SK-N-SH (cell line): Measurements from ENCODE around the gene BLOC1S1. TPM values are rescaled to one million over a fixed set of nuclear protein-coding genes. Genes with fewer than 3 reads are reported as not detected.

ENCODE experiments used
- CTCF ChIA-PET: fragments of 300-600, 350-600 bp; formaldehyde crosslinking; extraction: SDS; loops from one replicate; lab custom pipeline; 2021; lab: Yijun Ruan, JAX
- POLR2A ChIA-PET: fragments of 350-600 bp; sonication (Branson Sonifier 250); formaldehyde crosslinking; extraction: SDS; loops from one replicate; lab custom pipeline; 2020; ENCODE audit warnings: antibody characterized with exemption, inconsistent platforms; lab: Yijun Ruan, JAX
- DNase-seq: peaks from one replicate; pipeline ENCODE4 v3.0.0; 2012
- H2AFZ ChIP-seq: fragments of 200-600 bp; sonication (generic); 2 replicates; pipeline ENCODE4 v1.8.1; 2016; ENCODE audit warnings: antibody characterized with exemption, mild to moderate bottlenecking, low read depth
- H3F3A ChIP-seq: fragments of 200-600 bp; sonication (generic); replicated peaks from 2 replicates; pipeline ENCODE3; 2016; ENCODE audit warnings: antibody characterized with exemption, mild to moderate bottlenecking; ENCODE audit not compliant: insufficient read depth
- H3K27ac ChIP-seq, 2 experiments: fragments of 200-500 bp in 1 of 2; fragments of 200-600 bp in 1 of 2; sonication (Bioruptor generic) in 1 of 2; sonication (generic), shearing (Covaris generic) in 1 of 2; 2 replicates each; pipeline versions ENCODE4 v1.5.1 to v1.6.1; 2014 to 2016; ENCODE audit warnings: low read depth in 2 of 2, inconsistent platforms in 1 of 2, low read length in 1 of 2, mild to moderate bottlenecking in 1 of 2, mixed read lengths in 1 of 2
- H3K27me3 ChIP-seq: fragments of 200-600 bp; sonication (generic), shearing (Covaris generic); 2 replicates; pipeline ENCODE4 v1.6.1; 2016; ENCODE audit warnings: mixed run types; ENCODE audit not compliant: insufficient read depth
- H3K36me3 ChIP-seq, 2 experiments: fragments of 200-500 bp in 1 of 2; fragments of 200-600 bp in 1 of 2; sonication (Bioruptor generic) in 1 of 2; sonication (generic) in 1 of 2; replicated peaks in 1 of 2; 2 replicates each; pipeline versions ENCODE3 to v1.5.1; 2014 to 2016; ENCODE audit warnings: low read length in 1 of 2, mild to moderate bottlenecking in 1 of 2; ENCODE audit not compliant: insufficient read depth in 2 of 2, control insufficient read depth in 1 of 2
- H3K4me1 ChIP-seq, 2 experiments: fragments of 200-500 bp in 1 of 2; fragments of 200-600 bp in 1 of 2; sonication (Bioruptor generic) in 1 of 2; sonication (generic), shearing (Covaris generic) in 1 of 2; 2 replicates each; pipeline versions ENCODE4 v1.5.1 to v1.6.1; 2014 to 2016; ENCODE audit warnings: low read depth in 1 of 2, low read length in 1 of 2, mixed run types in 1 of 2; ENCODE audit not compliant: insufficient read depth in 2 of 2, control insufficient read depth in 1 of 2
- H3K4me2 ChIP-seq: fragments of 200-600 bp; sonication (generic), shearing (Covaris generic); 2 replicates; pipeline ENCODE4 v1.6.1; 2017; ENCODE audit warnings: mixed run types
- H3K4me3 ChIP-seq, 2 experiments: fragments of 200-500 bp in 1 of 2; fragments of 200-600 bp in 1 of 2; sonication (Bioruptor generic) in 1 of 2; sonication (generic), shearing (Covaris generic) in 1 of 2; 2 replicates each; pipeline versions ENCODE4 v1.5.1 to v1.8.1; 2014 to 2016; ENCODE audit warnings: low read depth in 2 of 2, inconsistent platforms in 1 of 2, low read length in 1 of 2, mild to moderate bottlenecking in 1 of 2, mixed read lengths in 1 of 2, moderate library complexity in 1 of 2
- H3K79me2 ChIP-seq: fragments of 200-600 bp; sonication (generic); 2 replicates; pipeline ENCODE4 v1.8.1; 2017; ENCODE audit warnings: mild to moderate bottlenecking; ENCODE audit not compliant: insufficient read depth
- H3K9ac ChIP-seq: fragments of 200-600 bp; sonication (generic); 2 replicates; pipeline ENCODE4 v1.6.1; 2017; ENCODE audit warnings: mixed run types
- H3K9me2 ChIP-seq: fragments of 200-600 bp; sonication (generic); 2 replicates; pipeline ENCODE4 v1.6.1; 2017; ENCODE audit warnings: mixed run types
- H3K9me3 ChIP-seq: fragments of 200-600 bp; sonication (generic); 2 replicates; pipeline ENCODE4 v1.6.1; 2017; ENCODE audit warnings: mixed run types, mild to moderate bottlenecking, moderate library complexity
- H4K20me1 ChIP-seq: fragments of 200-600 bp; sonication (generic); 2 replicates; pipeline ENCODE4 v1.6.1; 2017; ENCODE audit warnings: mild to moderate bottlenecking, mixed run types; ENCODE audit not compliant: insufficient read depth
- JUND ChIP-seq: IDR thresholded peaks from 2 replicates; pipeline ENCODE4 v1.4.0; 2012
- TCF12 ChIP-seq: IDR thresholded peaks from 2 replicates; pipeline ENCODE4 v1.4.0; 2012
- WGBS: methylation state at CpG from one replicate; pipeline ENCODE4 v1.1.6; 2017; ENCODE audit warnings: low lambda C conversion rate; 5-methylcytosine and 5-hydroxymethylcytosine counted together
- polyA plus RNA-seq, 3 experiments: library from polyadenylated mRNA; depleted of rRNA; stranded (reverse); fragments of >200 nt; gene quantifications; 2 replicates each; pipeline ENCODE4 v1.2.3, GENCODE V29; 2012
- TF ChIP-seq, protein P1 (sequence below): fragments of 150-350 bp; IDR thresholded peaks from 2 replicates; pipeline ENCODE4 v1.6.1; 2016; ENCODE audit warnings: mild to moderate bottlenecking, low read depth, low read length
- TF ChIP-seq, protein P2 (sequence below): fragments of 200-600 bp; sonication (generic); IDR thresholded peaks from 2 replicates; pipeline ENCODE4 v1.6.1; 2017; ENCODE audit warnings: antibody characterized with exemption, mild to moderate bottlenecking, moderate library complexity
- TF ChIP-seq, protein P3 (sequence below): IDR thresholded peaks from 2 replicates; pipeline ENCODE4 v1.4.0; 2012; ENCODE audit warnings: low read depth
- TF ChIP-seq, protein P4 (sequence below): IDR thresholded peaks from 2 replicates; pipeline ENCODE4 v1.4.0; 2012; ENCODE audit warnings: low read depth, borderline replicate concordance

BLOC1S1 gene
- polyA plus RNA-seq, 1 of the 3 experiments (the other 2 are of a cell fraction): 331 TPM

DNA sequence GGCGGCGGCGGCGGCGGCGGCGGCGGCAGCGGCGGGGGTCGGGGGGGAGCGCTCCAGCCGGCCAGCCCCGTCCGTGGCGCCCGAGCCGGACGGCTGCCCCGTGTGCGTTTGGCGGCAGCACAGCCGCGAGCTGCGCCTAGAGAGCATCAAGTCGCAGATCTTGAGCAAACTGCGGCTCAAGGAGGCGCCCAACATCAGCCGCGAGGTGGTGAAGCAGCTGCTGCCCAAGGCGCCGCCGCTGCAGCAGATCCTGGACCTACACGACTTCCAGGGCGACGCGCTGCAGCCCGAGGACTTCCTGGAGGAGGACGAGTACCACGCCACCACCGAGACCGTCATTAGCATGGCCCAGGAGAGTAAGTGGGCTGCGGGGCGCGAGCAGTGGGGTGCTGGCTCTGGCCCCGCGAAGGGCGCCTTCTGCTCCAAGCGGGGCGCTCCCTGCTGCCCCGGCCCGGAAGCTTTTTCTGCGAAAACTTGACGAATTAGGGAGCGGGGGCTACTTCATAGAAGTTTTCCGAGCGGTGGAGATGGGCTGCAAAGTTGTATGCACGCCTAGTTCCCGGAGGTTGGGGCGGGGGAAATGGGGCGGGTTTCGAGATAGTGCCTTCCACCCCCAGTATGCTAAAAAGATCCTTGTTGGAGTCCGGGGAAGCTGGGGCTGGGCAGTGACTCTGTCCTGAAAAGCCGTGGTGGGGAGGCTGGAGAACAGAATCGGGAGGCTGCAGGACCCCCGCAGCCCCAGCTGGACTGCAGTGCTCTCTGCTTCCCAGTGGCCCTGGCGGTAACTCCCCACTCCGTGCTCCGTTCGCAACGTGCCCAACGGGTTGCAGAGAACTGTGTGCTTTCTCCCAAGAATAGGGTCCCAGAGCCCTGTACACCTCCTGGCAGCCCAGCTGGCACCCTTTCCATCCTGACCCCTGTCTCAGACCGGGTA is 27.8 kb downstream of the BLOC1S1 start:
- no peaks in the 10 kb centered on the region for H3K79me2 ChIP-seq
- peaks cover 3% of the 10 kb centered on the region in 2 experiments for H3K36me3 ChIP-seq
- peak overlapping the region; percentile 34 to 60; a peak in 2 of 4 replicates for H3K27ac ChIP-seq
- POLR2A ChIA-PET: interaction anchor here (0.8 to 1.8 kb wide), 5 partner anchors 10 to 230 kb away, joined by 3 to 7 read pairs (median 6); partner anchors contain the start of genes CD63, DNAJC14, ORMDL2 and SARNP
- WGBS: 2% methylated on average over 19 of the region's 73 CpGs
- H2AFZ ChIP-seq: peak overlapping the region; percentile 89
- H3K9me3 ChIP-seq: no peaks in the 10 kb centered on the region
- peak overlapping the region; percentile 65; the same call in 1 of the 2 replicates for H3K9ac ChIP-seq
- H3F3A ChIP-seq: peaks cover 24% of the 10 kb centered on the region
- H3K4me1 ChIP-seq: peaks cover 5 to 33% of the 10 kb centered on the region in 2 experiments; a peak in 3 of 4 replicates
- peak overlapping the region; percentile 77 to 79 for H3K4me3 ChIP-seq
- H4K20me1 ChIP-seq: no peaks in the 10 kb centered on the region
- TF ChIP-seq JUND: no peak
- TF ChIP-seq, protein P1, sequence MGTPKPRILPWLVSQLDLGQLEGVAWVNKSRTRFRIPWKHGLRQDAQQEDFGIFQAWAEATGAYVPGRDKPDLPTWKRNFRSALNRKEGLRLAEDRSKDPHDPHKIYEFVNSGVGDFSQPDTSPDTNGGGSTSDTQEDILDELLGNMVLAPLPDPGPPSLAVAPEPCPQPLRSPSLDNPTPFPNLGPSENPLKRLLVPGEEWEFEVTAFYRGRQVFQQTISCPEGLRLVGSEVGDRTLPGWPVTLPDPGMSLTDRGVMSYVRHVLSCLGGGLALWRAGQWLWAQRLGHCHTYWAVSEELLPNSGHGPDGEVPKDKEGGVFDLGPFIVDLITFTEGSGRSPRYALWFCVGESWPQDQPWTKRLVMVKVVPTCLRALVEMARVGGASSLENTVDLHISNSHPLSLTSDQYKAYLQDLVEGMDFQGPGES: no peak
- TF ChIP-seq, protein P2, sequence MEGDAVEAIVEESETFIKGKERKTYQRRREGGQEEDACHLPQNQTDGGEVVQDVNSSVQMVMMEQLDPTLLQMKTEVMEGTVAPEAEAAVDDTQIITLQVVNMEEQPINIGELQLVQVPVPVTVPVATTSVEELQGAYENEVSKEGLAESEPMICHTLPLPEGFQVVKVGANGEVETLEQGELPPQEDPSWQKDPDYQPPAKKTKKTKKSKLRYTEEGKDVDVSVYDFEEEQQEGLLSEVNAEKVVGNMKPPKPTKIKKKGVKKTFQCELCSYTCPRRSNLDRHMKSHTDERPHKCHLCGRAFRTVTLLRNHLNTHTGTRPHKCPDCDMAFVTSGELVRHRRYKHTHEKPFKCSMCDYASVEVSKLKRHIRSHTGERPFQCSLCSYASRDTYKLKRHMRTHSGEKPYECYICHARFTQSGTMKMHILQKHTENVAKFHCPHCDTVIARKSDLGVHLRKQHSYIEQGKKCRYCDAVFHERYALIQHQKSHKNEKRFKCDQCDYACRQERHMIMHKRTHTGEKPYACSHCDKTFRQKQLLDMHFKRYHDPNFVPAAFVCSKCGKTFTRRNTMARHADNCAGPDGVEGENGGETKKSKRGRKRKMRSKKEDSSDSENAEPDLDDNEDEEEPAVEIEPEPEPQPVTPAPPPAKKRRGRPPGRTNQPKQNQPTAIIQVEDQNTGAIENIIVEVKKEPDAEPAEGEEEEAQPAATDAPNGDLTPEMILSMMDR: 0 out of 2 replicates have a peak, but pooled peaks have one; percentile 13
- TF ChIP-seq, protein P3, sequence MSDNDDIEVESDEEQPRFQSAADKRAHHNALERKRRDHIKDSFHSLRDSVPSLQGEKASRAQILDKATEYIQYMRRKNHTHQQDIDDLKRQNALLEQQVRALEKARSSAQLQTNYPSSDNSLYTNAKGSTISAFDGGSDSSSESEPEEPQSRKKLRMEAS: peak; percentile 16; the same call in 1 of the 2 replicates
- peak; percentile 64 for DNase-seq
- peak overlapping the region; percentile 82 for H3K4me2 ChIP-seq
- CTCF ChIA-PET: interaction anchor here (0.8 to 14.4 kb wide), 14 partner anchors 10 to 446 kb away, joined by 3 to 358 read pairs (median 4); partner anchors contain the start of gene SMARCC2
- H3K27me3 ChIP-seq: no peaks in the 10 kb centered on the region
- H3K9me2 ChIP-seq: no peaks in the 10 kb centered on the region

DNA sequence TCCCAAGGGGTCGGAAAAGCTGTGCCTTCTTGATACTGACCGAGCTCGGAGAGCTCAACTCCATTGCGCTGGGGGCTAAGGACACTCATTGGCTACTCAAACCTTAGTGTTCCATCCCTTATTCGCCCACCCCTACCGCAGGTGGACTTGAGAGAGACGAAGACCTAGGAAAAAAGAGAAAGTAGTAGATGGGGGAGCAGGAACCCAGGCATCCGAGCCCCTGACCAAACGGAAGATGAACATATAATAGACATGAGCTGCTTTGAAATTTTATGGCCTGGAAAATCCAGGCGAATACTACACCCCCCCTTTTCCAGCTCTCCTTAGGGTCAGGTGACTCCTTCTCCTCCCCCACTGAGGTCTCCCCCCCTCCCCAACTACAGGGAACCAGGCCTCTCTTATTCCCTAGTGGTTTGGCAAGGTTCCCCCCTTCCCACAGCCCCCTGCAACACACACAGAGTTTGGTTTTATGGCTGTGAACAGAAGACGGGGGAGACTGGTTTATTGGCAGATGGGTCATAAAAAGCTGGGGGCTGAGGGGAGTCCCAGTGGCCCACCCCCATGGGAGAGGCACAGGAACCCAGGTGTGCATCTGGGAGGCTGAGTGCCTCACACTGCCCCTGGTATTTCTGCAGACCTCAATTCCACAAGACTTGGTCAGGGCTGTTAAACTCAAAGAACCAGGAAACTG is 28.6 kb downstream of the BLOC1S1 start:
- peak; percentile 39 for DNase-seq
- H3K27me3 ChIP-seq: no peaks in the 10 kb centered on the region
- H3K4me3 ChIP-seq: peak overlapping the region; percentile 77 to 79
- H3K9me3 ChIP-seq: no peaks in the 10 kb centered on the region
- peaks cover 3 to 4% of the 10 kb centered on the region in 2 experiments for H3K36me3 ChIP-seq
- no peaks in the 10 kb centered on the region for H3K9me2 ChIP-seq
- ChIA-PET CTCF (interaction anchor here (0.8 to 14.4 kb wide), 13 partner anchors 9 to 445 kb away, joined by 3 to 358 read pairs (median 4); partner anchors contain the start of gene SMARCC2), POLR2A (interaction anchor here (0.8 to 1.8 kb wide), 5 partner anchors 10 to 229 kb away, joined by 3 to 7 read pairs (median 6); partner anchors contain the start of genes CD63, DNAJC14, ORMDL2 and SARNP)
- no peaks in the 10 kb centered on the region for H4K20me1 ChIP-seq
- 29% methylated on average over 11 of the region's 11 CpGs for WGBS
- H2AFZ ChIP-seq: peak overlapping the region; percentile 89; the same call in 1 of the 2 replicates
- peak overlapping the region; percentile 65; the same call in 1 of the 2 replicates for H3K9ac ChIP-seq
- H3K79me2 ChIP-seq: no peaks in the 10 kb centered on the region
- peak overlapping the region in 1 of 2 experiments; percentile 76; a peak in 1 of 4 replicates for H3K27ac ChIP-seq
- H3K4me2 ChIP-seq: peak overlapping the region; percentile 82
- peaks cover 17% of the 10 kb centered on the region for H3F3A ChIP-seq
- TF ChIP-seq TCF12: no peak
- TF ChIP-seq, protein P4, sequence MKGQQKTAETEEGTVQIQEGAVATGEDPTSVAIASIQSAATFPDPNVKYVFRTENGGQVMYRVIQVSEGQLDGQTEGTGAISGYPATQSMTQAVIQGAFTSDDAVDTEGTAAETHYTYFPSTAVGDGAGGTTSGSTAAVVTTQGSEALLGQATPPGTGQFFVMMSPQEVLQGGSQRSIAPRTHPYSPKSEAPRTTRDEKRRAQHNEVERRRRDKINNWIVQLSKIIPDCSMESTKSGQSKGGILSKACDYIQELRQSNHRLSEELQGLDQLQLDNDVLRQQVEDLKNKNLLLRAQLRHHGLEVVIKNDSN: 0 out of 2 replicates have a peak, but pooled peaks have one; percentile 27
- H3K4me1 ChIP-seq: peaks cover 5 to 33% of the 10 kb centered on the region in 2 experiments; a peak in 3 of 4 replicates
